Measurements from ENCODE around the gene NISCH.

Gene NISCH

GRCh38 chr3:52471371-52472238 is 16.2 kb downstream of the NISCH start:
- DNase-seq (ENCODE audit: low read depth, low spot score) = no peak

GRCh38 chr3:52472239-52473000 is 17.0 kb downstream of the NISCH start:
- DNase-seq (ENCODE audit: low read depth, low spot score) = no peak

GRCh38 chr3:52473026-52473425 is 17.6 kb downstream of the NISCH start:
- DNase-seq (ENCODE audit: low read depth, low spot score) = no peak

- DNase-seq (ENCODE audit: low read depth, low spot score) = no peak
Observed at GRCh38 chr3:52477076-52477795, 21.8 kb downstream of the NISCH start.

GRCh38 chr3:52477796-52478095 is 22.3 kb downstream of the NISCH start:
- no peak for DNase-seq (ENCODE audit: low read depth, low spot score)

GRCh38 chr3:52479037-52479876 is 23.9 kb downstream of the NISCH start:
- DNase-seq (ENCODE audit: low read depth, low spot score) = no peak

GRCh38 chr3:52479877-52480575 is 24.6 kb downstream of the NISCH start:
- DNase-seq (ENCODE audit: low read depth, low spot score) = no peak

GRCh38 chr3:52480768-52481715 is 25.6 kb downstream of the NISCH start:
- DNase-seq (ENCODE audit: low read depth, low spot score) = no peak

- peak; percentile 35 for DNase-seq (ENCODE audit: low read depth, low spot score)
Observed at GRCh38 chr3:52481819-52482521, 26.6 kb downstream of the NISCH start.

GRCh38 chr3:52483081-52483480 is 27.7 kb downstream of the NISCH start:
- no peak for DNase-seq (ENCODE audit: low read depth, low spot score)

- no peak for DNase-seq (ENCODE audit: low read depth, low spot score)
Observed at GRCh38 chr3:52483577-52484381, 28.4 kb downstream of the NISCH start.

GRCh38 chr3:52484680-52485461 is 29.5 kb downstream of the NISCH start:
- DNase-seq (ENCODE audit: low read depth, low spot score) = no peak

- no peak for DNase-seq (ENCODE audit: low read depth, low spot score)
Observed at GRCh38 chr3:52487050-52487787, 31.8 kb downstream of the NISCH start.

GRCh38 chr3:52487788-52488691 is 32.6 kb downstream of the NISCH start:
- no peak for DNase-seq (ENCODE audit: low read depth, low spot score)

- DNase-seq (ENCODE audit: low read depth, low spot score) = no peak
Observed at GRCh38 chr3:52488746-52489145, 33.3 kb downstream of the NISCH start.

GRCh38 chr3:52489453-52489852 is 34.0 kb downstream of the NISCH start:
- DNase-seq (ENCODE audit: low read depth, low spot score) = no peak
